GM19397 (cell line): ENCODE data around the gene NPC1.

ENCODE experiments used
- ATAC-seq: cut with Tn5 transposase; IDR thresholded peaks from one replicate; pipeline ENCODE4 v1.9.1; 2021; ENCODE audit warnings: mild to moderate bottlenecking, moderate library complexity; ENCODE audit not compliant: unreplicated experiment

The NPC1 gene

GRCh38 chr18:23552505-23552904 is 33.8 kb downstream of the NPC1 start:
- ATAC-seq, result no peak

DNA sequence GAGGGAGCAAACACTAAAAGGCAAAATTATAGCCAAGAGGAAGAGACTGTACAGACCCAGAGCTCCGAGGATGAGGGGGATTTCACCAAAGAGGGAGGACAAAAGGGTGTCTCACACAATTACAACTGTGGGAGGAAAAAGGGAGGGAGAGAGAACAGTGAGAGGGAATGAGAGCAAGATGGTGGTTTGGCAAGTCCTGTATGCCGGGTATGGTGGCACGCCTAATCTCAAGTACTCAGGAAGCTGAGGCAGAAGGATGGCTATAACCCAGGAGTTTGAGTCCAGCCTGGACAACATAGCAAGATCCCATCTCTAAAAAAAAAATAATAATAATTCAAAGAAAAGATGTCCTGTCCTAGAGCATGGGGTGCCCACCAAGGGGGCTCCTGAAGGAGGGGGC is 34.3 kb downstream of the NPC1 start:
- no peak for ATAC-seq

- ATAC-seq, result no peak
Observed at GRCh38 chr18:23550898-23551297, 35.4 kb downstream of the NPC1 start.

DNA sequence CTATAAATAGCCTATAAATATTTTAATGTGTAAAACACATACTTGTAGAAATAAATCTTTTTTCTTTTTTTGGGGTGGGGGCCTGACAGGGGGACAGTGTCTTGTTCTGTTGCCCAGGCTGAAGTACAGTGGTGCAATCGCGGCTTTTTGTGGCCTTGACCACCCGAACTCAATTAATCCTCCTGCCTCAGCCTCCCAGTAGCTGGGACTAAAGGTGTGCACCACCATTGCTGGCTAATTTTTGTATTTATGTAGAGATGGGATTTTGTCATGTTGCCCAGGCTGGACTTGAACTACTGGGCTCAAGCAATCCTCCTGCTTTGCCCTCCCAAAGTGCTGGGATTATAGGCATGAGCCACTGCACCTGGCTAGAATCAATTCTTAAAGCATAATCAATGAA is 37.6 kb downstream of the NPC1 start:
- no peak for ATAC-seq

DNA sequence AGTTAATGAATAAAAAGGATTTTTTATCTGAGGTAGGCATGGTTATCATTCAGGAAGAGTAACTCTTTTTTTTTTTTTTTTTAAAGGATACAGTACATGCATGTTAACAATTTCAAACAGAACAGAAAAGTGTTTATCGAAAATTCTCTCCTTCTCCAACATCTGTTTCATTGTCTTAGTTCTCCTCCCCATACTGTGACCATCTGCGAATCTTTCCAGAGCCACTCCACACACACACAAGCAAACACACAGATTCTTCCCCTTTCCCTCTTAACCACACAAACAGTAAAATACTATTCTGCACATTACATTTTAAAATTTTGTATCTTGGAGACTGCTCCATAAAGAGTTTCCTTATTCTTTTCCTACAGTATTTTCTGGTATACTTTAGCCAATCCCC is 38.0 kb downstream of the NPC1 start:
- ATAC-seq, result no peak

DNA sequence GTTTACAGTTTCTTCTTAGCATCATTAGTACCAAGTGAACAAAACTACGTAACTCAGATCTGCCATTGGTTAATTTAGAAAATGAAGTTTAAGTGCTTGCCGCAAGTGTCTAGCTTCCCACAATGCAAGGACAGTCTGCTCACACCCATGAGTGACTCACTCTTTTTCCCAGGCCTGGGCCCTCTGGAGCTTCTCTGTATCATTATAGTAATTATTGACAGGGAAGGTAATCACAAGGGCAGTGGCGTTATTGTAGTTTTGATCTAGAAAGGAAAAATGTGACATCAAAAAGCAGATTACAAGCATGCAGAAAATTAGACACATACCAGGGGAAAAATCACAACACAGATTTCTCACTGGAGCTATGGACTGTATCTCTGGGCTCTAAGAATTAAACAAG is 38.5 kb downstream of the NPC1 start:
- no peak for ATAC-seq

- no peak for ATAC-seq
Observed at GRCh38 chr18:23547306-23547705, 39.0 kb downstream of the NPC1 start.

GRCh38 chr18:23545247-23545789 is 41.0 kb downstream of the NPC1 start:
- ATAC-seq, result no peak

DNA sequence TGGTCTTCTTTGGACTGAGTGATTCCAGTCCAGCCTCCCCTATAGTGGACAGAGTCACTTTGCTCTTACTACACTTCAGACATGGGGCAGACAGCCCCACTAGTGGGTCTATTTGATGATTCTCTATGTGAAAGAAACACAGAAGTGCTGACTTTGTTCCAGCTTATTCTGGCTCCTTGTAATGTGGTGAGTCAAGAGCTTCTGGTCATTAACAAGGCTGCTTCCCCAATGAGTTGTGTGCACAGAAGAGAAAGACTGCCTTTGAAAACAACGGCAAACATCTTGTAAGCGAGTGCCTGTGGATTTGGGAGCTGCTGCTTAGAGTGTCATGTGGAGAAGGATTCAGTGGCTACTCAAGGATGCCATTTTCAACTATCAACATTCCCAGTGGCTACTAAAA is 43.8 kb downstream of the NPC1 start:
- ATAC-seq, result no peak

- ATAC-seq, result no peak
Observed at GRCh38 chr18:23541349-23542093, 44.8 kb downstream of the NPC1 start.

- no peak for ATAC-seq
Observed at GRCh38 chr18:23540867-23541266, 45.4 kb downstream of the NPC1 start.

GRCh38 chr18:23539911-23540525 is 46.3 kb downstream of the NPC1 start:
- ATAC-seq, result no peak

GRCh38 chr18:23539296-23539695 is 47.0 kb downstream of the NPC1 start:
- ATAC-seq, result no peak

DNA sequence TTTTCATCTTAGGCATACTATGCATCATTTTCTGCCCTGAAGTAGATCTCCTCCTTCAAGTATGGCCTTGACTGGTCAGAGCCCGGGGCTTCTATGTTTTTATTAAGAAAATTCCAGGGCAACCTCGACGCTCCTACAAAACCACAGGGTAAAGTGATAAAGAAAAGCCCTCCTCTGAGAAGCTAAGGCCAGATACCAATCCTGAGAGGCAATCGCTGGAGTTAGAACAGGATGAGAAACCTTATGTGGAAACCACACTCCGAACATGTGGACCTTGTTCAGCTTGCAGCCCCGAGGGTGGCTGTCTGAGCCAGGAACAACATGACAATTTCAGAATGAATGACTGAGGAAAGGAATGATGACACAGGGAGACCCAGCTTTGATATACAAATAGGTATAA is 47.4 kb downstream of the NPC1 start:
- no peak for ATAC-seq

- ATAC-seq, result no peak
Observed at GRCh38 chr18:23538001-23538400, 48.3 kb downstream of the NPC1 start.

DNA sequence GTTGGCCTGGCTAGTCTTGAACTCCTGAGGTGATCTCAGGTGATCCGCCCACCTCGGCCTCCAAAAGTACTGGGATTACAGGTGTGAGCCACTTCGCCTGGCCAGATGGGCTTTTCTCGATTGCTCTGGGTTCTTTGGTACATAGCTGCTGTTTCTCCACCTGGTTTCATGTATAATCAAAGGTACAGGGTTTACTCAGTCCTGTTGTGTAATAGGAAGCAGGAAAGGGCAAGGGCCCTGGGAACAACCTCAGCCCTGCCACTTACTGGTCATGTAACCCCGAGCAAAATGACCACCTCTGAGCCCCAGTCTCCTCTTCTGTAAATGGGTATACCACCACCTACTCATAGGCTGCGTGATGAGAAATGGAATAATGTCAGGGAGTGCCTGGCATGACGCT is 49.0 kb downstream of the NPC1 start:
- no peak for ATAC-seq

- ATAC-seq, result no peak
Observed at GRCh38 chr18:23536204-23536603, 50.1 kb downstream of the NPC1 start.

DNA sequence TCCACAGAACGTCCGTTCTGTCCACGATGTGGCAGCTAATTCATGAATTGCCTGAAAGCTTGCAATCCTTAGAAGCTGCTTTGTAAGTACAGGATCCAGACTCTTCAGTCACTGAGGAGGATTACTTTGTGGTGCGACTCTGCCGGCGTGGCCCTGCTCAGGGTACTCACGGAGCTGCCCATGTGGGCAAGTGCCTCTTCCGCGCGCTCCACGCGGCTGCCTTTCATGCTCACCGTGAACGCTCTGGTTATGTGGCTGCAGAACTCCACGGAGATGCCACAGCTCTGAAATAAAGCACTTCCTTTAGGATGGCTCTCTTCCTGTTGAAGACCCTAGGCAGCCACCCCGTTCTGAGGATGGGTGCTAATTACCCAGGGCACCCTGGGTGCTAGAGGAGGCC is 52.0 kb downstream of the NPC1 start:
- no peak for ATAC-seq

DNA sequence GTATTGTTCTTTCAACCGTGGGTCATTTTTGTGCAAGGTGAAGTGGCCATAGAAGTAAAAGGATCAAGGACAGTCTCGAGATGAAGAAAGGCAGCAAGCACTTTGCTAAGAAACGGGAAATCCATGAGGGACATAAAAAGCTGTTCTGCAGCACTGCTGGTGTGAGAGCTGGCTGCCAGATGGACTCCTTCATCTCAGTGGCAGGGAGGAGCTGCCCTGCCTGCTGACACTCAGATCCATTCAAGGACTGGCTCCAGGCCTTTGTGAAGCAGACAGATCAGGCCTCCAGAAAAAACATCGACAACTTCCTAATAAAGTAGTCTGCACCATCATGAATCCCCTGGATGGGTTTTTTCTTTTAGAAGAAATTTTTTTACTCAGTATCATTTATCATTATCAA is 53.5 kb downstream of the NPC1 start:
- no peak for ATAC-seq

- no peak for ATAC-seq
Observed at GRCh38 chr18:23531912-23532311, 54.4 kb downstream of the NPC1 start.

DNA sequence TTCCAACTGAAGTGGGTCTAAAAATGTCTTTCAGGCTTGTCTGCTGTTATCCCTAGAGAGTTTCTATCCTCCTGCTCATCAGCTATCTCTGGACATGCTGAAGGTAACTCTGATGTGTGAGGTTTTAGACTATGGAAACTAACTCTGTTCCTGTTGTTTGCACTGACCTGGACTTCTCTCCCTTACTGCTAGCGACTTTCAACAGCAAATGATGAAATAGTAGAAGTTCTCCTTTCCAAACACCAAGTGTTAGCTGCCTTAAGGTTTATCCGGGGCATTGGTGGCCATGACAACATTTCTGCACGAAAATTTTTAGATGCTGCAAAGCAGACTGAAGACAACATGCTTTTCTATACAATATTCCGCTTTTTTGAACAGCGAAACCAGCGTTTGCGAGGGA is 56.1 kb downstream of the NPC1 start:
- no peak for ATAC-seq

- ATAC-seq, result no peak
Observed at GRCh38 chr18:23529604-23530003, 56.7 kb downstream of the NPC1 start.
